ENCODE measurements around the gene ZNF497. TPM values are rescaled to one million over a fixed set of nuclear protein-coding genes. Genes with fewer than 3 reads are reported as not detected.
A peak's percentile ranks its signal among the peaks of the same experiment; 100 is the strongest.
"Not testable (repeated sequence)": the region's sequence is repeated elsewhere in the genome, so short reads cannot be mapped to it uniquely, and the experiment has no call there.

The ZNF497 gene
- total and polyA plus RNA-seq, 2 donors (not counting 1 experiment from before 2014, with no cell fraction given): 1.6 to 2.7 TPM

- H3K9me3 ChIP-seq (ENCODE audit: control extremely low read depth in 1 of 3, control insufficient read depth in 2 of 3, insufficient read depth in 1 of 3, low read length in 2 of 3); H3K4me3 Mint-ChIP-seq; H3K4me1 ChIP-seq (ENCODE audit: control insufficient read depth in 2 of 2, insufficient read depth in 2 of 2, low read length in 2 of 2); H3K27me3 ChIP-seq (replicated peaks in 1 of 4; ENCODE audit: control extremely low read depth in 1 of 4, control insufficient read depth in 3 of 4, insufficient read depth in 4 of 4, low read length in 3 of 4); ATAC-seq (ENCODE audit: low read depth); H2AFZ ChIP-seq (ENCODE audit: insufficient read depth, low read depth, low read length, poor library complexity, severe bottlenecking); H3K9ac ChIP-seq (ENCODE audit: low read length); intact Hi-C loops (cut with micrococcal nuclease); CTCF ChIA-PET; H3K4me2 ChIP-seq (replicated peaks; ENCODE audit: low read depth, low read length, poor library complexity, severe bottlenecking); H3K27ac Mint-ChIP-seq; H3K4me3 ChIP-seq (ENCODE audit: control extremely low read depth in 1 of 5, extremely low read depth in 1 of 5, insufficient read depth in 1 of 5, low read depth in 2 of 5, low read length in 4 of 5); H3K27me3 Mint-ChIP-seq; H3K9me3 Mint-ChIP-seq (ENCODE audit: insufficient read depth); H3K27ac ChIP-seq (ENCODE audit: low read length in 2 of 2); DNase-seq; POLR2A ChIA-PET: not testable (repeated sequence)
- Histone ChIP-seq H3K36me3 (replicated peaks in 1 of 2; ENCODE audit: control extremely low read depth in 1 of 2, control insufficient read depth in 1 of 2, extremely low read depth in 1 of 2, insufficient read depth in 2 of 2, low read length in 1 of 2) (peaks cover 1 to 68% of the 10 kb centered on the region in 2 experiments), H4K20me1 (ENCODE audit: control insufficient read depth, insufficient read depth, low read length, poor library complexity, severe bottlenecking) (peaks cover 11% of the 10 kb centered on the region), H3K79me2 (ENCODE audit: control insufficient read depth, insufficient read depth, low read length) (peaks cover 37% of the 10 kb centered on the region)
- 86% methylated on average over 7 of the region's 13 CpGs for WGBS (ENCODE audit: insufficient coverage)
- peak; percentile 41 for TF ChIP-seq CTCF (IDR thresholded peaks at IDR 0.05)
- H3K4me1 Mint-ChIP-seq: peaks cover 22% of the 10 kb centered on the region
Observed at GRCh38 chr19:58310685-58311084, 51.9 kb downstream of the ZNF497 start.

GRCh38 chr19:58307736-58308135 is 54.8 kb downstream of the ZNF497 start:
- H3K27me3 Mint-ChIP-seq: no peaks in the 10 kb centered on the region
- no peak for TF ChIP-seq EZH2 (IDR thresholded peaks at IDR 0.05; ENCODE audit: borderline replicate concordance, insufficient read depth, low read depth, low read length, poor library complexity, severe bottlenecking)
- no peak for TF ChIP-seq CTCF (IDR thresholded peaks at IDR 0.05)
- H2AFZ ChIP-seq (ENCODE audit: insufficient read depth, low read depth, low read length, poor library complexity, severe bottlenecking): no peak overlapping the region
- no peak for DNase-seq
- no peak overlapping the region for H3K4me3 ChIP-seq (ENCODE audit: control extremely low read depth in 1 of 5, extremely low read depth in 1 of 5, insufficient read depth in 1 of 5, low read depth in 2 of 5, low read length in 4 of 5)
- H3K9ac ChIP-seq (ENCODE audit: low read length): no peak overlapping the region
- peaks cover 41% of the 10 kb centered on the region for H3K79me2 ChIP-seq (ENCODE audit: control insufficient read depth, insufficient read depth, low read length)
- WGBS (ENCODE audit: insufficient coverage): 100% methylated on average over 2 of the region's 4 CpGs
- peaks cover 11% of the 10 kb centered on the region for H4K20me1 ChIP-seq (ENCODE audit: control insufficient read depth, insufficient read depth, low read length, poor library complexity, severe bottlenecking)
- no peaks in the 10 kb centered on the region for H3K9me3 Mint-ChIP-seq (ENCODE audit: insufficient read depth)
- H3K36me3 ChIP-seq (replicated peaks in 1 of 2; ENCODE audit: control extremely low read depth in 1 of 2, control insufficient read depth in 1 of 2, extremely low read depth in 1 of 2, insufficient read depth in 2 of 2, low read length in 1 of 2): peaks cover 0 to 43% of the 10 kb centered on the region in 2 experiments
- H3K9me3 ChIP-seq (ENCODE audit: control extremely low read depth in 1 of 3, control insufficient read depth in 2 of 3, insufficient read depth in 1 of 3, low read length in 2 of 3): peaks cover 0 to 6% (median 0%) of the 10 kb centered on the region in 3 donors
- no peak overlapping the region for H3K4me2 ChIP-seq (replicated peaks; ENCODE audit: low read depth, low read length, poor library complexity, severe bottlenecking)
- peak overlapping the region; percentile 23 for H3K4me3 Mint-ChIP-seq
- peaks cover 15 to 18% of the 10 kb centered on the region in 2 donors for H3K4me1 ChIP-seq (ENCODE audit: control insufficient read depth in 2 of 2, insufficient read depth in 2 of 2, low read length in 2 of 2)
- intact Hi-C loops (cut with micrococcal nuclease): loop anchor here (5.0 kb wide), 1 partner anchor 1635 kb away; the partner anchor contains the start of gene ZNF835
- ATAC-seq (ENCODE audit: low read depth): no peak
- H3K27ac ChIP-seq (ENCODE audit: low read length in 2 of 2): no peak overlapping the region
- CTCF ChIA-PET: no interaction called here
- peaks cover 36% of the 10 kb centered on the region for H3K4me1 Mint-ChIP-seq
- H3K27me3 ChIP-seq (replicated peaks in 1 of 4; ENCODE audit: control extremely low read depth in 1 of 4, control insufficient read depth in 3 of 4, insufficient read depth in 4 of 4, low read length in 3 of 4): no peaks in the 10 kb centered on the region
- POLR2A ChIA-PET: no interaction called here
- no peak overlapping the region for H3K27ac Mint-ChIP-seq

Data from B cell (primary cell).